ENCODE data around the gene KCMF1.

KCMF1 gene

DNA sequence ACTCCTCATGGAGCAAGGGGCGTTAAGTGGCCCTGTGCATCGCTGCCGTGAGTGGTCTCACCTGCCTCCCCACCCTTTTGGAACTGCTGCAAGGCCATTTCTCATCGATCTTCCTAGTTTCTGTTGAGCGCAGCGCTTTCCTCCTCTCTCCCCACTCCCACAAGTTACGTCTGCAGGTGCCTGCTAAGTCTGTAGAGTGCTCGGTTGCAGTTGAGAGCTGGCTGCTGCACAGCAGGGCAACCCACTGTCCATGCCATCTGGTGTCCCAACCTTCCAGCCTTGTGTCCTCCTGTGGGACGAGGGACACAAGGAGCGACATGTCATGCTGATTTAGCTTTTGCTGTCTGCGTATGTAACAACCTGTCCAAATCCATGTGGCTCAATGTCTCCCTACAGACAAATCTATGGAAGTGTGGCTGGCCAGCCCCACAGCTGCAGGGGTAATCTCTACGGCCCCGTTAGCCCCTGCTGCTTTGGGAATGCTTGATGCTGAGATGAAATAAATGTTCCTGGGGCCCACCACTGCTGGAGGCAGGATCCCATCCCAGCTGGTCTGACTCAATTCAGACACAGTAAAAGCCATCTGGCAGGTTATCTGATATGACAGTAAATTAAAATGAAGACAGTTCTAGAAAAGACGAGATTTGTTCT, 94.1 kb downstream of the KCMF1 start:
- H3K4me3 ChIP-seq (ENCODE audit: low read depth, low read length), result no peak overlapping the region
- DNase-seq (ENCODE audit: low read depth), result no peak

DNA sequence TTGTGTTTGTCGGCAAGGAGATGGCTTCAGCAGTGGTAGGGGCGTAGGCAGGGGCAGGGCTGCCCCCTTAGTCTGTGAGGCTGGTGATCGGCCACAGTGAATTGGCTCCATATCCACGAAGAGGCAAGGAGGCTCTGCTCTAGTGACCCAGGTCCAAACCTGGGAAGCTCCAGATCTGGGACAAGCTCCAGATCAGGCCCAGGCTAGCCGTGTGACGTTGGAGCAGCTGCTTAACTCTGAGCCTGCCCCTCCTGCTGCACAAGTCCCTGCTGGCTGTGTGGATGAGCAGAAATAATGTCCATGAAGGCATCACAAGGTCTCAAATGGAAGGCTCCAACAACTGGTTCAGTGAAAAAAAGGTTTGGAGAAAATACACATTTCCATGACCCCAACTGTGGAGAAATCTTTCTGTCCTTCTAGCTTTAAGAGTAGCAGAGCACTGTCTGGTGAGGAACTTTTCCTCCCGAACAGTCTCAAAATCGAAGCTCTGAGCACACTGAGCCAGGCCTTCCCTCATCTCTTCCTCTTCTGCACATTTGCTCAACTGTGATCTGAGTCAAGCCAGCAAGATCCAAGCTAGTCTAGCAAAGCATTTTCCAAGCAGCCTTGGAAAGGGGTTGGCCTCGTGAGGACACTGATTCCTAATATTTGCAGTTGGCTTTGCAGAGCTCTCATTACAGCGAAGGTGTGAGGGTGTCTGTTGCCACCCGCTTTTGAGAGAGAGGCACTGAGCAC, 95.2 kb downstream of the KCMF1 start:
- no peak overlapping the region for H3K4me3 ChIP-seq (ENCODE audit: low read depth, low read length)
- no peak for DNase-seq (ENCODE audit: low read depth)

DNA sequence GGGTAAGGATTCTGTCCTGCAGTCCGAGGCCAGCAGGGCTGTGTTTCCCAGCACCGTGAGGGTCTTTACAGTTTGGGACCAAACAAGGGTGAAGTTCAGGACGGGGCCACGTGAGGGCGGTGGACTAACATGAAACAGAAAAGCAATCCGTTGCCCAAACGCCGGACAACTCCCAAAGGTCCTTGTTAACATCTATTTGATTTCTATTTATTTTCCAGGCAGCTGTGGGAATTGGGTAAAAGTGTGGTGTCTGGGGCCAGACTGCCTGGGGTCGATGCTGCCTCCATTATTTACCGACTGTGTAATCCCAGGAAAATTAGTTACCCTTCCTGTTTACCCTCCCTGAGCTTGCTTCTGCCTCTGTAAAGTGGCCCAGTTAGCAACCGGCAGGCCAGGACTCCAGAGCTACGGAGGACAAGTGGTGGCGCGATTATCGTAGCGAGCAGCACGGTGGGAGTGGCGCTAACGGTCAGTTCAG, 96.0 kb downstream of the KCMF1 start:
- H3K4me3 ChIP-seq (ENCODE audit: low read depth, low read length), result peak overlapping the region; percentile 18

DNA sequence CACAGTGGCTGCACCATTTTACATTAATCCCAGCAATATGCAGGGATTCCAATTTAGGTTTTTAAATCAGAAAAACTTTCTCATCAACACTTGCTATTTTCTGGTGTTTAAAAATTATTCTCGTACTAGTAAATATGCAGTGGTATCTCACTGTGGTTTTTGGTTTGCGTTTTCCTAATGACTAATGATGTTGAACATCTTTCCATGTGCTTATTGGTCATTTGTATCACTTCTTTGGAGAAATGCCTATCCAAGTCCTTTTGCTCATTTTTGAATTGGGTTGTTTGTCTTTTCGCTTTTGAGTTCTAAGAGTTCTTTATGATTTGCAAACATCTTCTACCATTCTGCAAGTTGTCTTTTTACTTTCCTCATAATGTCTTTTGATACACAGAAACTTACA, 100.1 kb downstream of the KCMF1 start:
- no peak for DNase-seq (ENCODE audit: low read depth)

More for the DNA sequence above, 96.0 kb downstream of the KCMF1 start:
- DNase-seq (ENCODE audit: low read depth), result peak; percentile 45

DNA sequence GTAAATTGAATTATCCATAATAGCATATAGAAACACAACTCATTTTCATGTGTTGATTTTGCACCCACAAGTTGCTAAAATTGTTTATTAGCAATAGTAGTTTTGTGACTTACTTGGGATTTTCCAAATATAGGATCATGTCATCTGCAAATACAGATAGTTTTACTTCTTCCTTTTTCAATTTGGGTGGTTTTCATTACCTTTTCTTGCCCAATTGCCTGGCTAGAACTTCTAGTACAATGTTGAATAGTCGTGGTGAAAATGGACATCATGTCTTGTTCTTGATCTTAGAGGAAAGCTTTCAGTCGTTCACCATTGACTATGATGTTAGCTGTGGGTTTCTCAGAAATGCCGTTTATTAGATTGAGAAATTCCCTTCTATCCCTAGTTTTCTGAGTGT, 102.1 kb downstream of the KCMF1 start:
- no peak overlapping the region for H3K4me3 ChIP-seq (ENCODE audit: low read depth, low read length)
- DNase-seq (ENCODE audit: low read depth), result no peak

More for the DNA sequence above, 100.1 kb downstream of the KCMF1 start:
- H3K4me3 ChIP-seq (ENCODE audit: low read depth, low read length), result no peak overlapping the region

DNA sequence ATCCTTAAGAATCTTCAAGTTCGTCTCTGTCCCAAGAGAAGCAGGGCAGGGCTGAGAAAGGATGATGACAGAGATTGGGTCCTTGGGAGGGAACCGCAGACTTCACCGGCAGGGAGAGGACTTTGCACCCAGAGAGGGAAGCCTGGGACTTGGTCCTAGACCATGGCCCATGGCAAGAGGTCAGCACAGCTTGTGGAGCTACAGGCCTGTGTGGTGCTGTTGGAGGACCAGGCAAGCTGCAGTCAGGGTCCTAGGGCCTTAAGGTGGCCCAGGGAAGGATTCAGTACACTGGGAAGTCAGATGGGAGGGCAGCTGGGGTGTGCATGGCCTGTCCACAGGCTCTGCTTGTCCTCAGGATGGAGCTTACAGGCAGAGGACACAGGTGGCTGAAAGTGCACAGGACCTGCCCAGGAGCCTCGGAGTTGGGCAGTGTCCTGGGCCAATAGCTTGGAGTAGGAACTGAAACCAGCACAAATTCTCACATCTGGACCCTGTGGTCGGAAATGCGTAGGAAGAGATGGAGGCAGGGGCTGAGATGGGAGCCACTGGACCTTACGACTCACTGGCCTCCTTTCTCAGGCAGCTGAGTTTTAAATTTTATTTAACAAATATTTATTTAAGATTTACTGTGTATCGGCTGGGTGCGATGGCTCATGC, 105.8 kb downstream of the KCMF1 start:
- DNase-seq (ENCODE audit: low read depth), result no peak

DNA sequence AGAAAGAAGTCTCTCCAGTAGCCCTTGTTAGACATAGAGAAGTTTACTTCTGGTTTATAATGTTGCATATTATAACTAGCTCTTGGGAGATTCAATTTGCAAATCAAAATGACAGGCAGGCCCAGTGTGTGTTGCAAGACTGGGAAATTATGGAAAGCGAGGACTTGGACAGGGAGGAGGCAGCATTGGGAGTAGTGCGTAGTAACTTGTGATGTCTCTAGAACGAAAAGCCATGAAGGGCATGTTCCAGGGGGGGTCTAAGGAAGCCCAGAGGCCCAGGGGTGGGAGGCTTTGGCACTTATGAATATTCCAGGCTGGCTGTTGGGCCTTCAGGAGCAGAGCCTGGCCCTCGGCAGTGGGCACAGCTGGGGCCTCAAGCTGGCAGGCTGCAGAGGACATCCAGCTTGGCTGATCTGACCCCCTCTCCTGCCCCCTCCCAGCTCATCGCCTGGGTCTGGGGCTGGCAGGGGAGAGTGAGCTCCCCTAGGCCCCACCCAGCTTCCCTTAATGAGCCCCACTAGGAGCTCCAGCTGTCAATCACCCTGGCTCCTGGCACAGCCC, 107.0 kb downstream of the KCMF1 start:
- DNase-seq (ENCODE audit: low read depth), result no peak
- no peak overlapping the region for H3K4me3 ChIP-seq (ENCODE audit: low read depth, low read length)

More for the DNA sequence above, 105.8 kb downstream of the KCMF1 start:
- H3K4me3 ChIP-seq (ENCODE audit: low read depth, low read length), result no peak overlapping the region

DNA sequence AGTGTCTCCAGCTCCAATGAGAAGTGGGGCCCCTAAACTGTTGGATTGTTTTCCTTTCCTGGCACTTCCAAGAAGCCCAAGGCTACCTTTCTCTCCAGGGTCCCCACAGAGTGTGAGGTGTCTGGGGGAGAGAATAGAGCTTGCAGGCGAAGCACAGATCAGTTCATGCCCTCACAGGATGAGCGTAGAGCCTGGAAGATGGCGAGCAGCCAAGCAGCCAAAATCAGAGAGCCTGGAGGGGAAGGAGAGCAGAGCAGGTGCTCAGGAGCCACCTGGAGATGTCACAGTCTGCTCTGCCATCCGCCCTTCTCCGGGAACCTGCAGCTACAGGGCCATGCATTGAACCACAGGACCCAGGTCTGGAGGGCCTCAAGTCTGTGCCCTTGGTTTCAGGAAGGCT, 107.6 kb downstream of the KCMF1 start:
- DNase-seq (ENCODE audit: low read depth), result no peak
- H3K4me3 ChIP-seq (ENCODE audit: low read depth, low read length), result no peak overlapping the region

DNA sequence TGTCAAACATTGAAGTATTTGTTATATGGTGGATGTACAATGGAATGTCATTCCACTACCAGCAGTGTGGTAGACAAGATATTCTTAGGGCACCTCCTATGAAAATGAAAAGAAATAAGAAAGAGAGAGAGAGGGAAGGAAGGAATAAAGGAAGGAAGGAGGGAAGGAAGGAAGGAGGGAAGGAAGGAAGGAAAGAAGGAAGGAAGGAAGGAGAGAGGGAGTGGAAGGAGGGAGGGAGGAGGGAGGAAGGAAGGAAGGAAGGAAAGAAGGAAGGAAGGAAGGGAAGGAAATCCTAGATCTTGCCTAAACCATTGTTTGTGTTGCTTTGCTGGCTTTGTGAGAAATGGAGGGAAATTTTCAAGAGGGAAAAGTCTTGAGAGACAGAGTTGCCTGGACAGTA, 112.1 kb downstream of the KCMF1 start:
- DNase-seq (ENCODE audit: low read depth), result no peak
- no peak overlapping the region for H3K4me3 ChIP-seq (ENCODE audit: low read depth, low read length)

DNA sequence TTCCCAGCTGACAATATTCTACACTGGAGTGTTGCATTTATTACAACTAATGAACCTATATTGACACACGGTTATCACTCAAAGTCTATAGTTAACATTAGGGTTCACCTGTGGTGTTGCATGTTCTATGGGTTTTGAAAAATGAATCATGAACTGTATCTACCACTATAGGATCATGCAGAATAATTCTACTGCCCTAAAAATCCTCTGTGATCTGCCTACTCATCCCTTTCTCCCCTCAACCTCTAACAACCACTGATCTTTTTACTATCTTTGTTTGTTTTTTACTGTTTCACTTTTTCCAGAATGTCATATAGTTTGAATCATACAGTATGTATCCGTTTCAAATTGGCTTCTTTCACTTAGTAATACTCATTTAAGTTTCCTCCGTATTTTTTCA, 114.6 kb downstream of the KCMF1 start:
- no peak overlapping the region for H3K4me3 ChIP-seq (ENCODE audit: low read depth, low read length)
- no peak for DNase-seq (ENCODE audit: low read depth)

DNA sequence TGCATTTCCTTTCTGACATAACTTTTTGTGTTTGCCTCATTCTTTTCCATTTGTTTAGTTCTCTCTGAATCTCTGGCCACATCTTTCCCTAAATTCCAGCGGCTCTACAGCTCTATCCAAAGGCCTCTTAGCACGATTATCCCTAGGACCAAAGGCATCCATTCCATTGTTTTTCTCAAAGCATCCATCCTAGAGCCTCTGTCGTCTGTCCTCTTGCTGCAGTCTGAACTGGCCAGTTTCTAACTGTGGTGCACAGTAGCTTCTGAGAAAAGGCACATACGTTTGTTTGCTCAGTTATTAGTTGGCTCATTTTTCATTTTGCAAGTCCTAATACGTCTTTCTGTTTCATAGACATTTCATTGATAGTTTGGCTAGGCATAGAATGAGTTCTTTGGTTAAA, 116.6 kb downstream of the KCMF1 start:
- DNase-seq (ENCODE audit: low read depth), result no peak
- no peak overlapping the region for H3K4me3 ChIP-seq (ENCODE audit: low read depth, low read length)

DNA sequence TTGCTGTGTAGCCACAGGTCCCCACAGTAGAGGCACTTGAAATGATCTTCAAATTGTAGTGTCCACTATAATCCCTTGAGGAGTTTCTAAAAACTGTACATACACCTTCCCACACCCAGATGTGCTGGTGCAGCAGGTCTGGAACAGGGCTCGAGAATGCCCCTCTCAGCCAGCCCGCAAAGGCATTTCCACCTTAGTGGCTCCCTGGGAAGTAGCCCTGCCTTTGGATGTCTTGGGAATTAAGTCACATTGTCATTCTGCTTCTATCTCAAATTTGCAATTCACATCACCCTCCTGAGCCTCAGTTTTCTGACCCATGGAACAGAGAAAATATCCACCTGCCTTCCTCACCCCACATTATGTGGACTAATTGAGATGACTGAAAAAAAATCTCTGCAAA, 118.0 kb downstream of the KCMF1 start:
- H3K4me3 ChIP-seq (ENCODE audit: low read depth, low read length), result no peak overlapping the region
- no peak for DNase-seq (ENCODE audit: low read depth)

DNA sequence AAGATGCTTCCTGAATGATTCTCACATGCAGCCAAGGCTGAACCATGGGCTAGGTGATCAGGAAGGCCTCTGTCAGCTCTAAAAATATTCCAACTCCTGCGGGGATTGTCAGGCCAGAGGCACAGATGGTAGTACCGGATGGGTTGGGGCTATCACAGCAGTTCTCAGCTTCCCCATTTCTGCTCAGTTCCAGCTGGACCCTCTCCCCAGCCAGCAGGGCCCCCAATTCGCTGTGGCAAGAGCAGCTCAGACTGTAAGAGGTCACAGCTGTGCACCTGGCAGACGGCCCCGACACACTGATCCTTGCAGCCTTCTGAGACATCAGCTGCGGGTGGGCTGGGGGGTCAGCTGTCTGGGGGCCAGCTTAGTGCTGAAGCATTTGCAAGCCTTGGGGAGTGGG, 118.6 kb downstream of the KCMF1 start:
- H3K4me3 ChIP-seq (ENCODE audit: low read depth, low read length), result no peak overlapping the region

DNA sequence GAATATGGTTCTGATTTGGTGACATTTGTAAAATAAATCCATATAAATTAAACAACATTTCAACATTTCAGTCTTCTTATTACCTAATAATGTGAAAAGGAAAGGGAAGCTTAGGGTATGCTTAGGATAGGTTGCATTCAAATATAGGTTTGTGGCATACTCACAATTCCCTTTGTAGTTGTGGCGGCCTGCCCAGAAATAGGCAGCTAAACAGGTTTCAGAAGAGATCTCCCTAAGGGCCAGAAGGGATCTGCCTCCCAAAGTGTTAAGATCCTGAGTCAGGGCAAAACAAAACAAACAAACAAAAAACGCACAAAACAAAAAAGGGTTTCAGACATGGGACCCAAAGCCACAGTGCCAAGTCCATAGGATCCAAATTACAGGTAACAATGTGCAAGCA, 120.9 kb downstream of the KCMF1 start:
- DNase-seq (ENCODE audit: low read depth), result no peak
- H3K4me3 ChIP-seq (ENCODE audit: low read depth, low read length), result no peak overlapping the region

More for the DNA sequence above, 118.6 kb downstream of the KCMF1 start:
- DNase-seq (ENCODE audit: low read depth), result no peak

DNA sequence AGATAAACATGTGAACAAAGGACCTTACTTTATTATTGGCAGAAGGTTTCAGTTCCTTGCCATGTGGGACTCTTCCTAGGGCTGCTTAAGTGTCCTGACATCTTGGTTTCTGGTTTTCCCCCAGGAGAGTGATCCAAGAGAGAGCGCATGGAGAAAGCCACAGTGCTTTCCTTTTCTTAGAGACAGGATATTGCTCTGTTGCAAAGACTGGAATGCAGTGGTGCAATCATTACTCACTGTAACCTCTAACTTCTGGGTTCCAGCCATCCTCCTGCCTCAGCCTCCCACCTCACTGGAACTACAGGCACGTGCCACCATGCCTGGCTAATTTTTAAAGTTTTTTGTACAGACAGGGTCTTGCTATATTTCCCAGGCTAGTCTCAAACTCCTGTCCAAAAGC, 124.1 kb downstream of the KCMF1 start:
- no peak overlapping the region for H3K4me3 ChIP-seq (ENCODE audit: low read depth, low read length)
- DNase-seq (ENCODE audit: low read depth), result no peak

DNA sequence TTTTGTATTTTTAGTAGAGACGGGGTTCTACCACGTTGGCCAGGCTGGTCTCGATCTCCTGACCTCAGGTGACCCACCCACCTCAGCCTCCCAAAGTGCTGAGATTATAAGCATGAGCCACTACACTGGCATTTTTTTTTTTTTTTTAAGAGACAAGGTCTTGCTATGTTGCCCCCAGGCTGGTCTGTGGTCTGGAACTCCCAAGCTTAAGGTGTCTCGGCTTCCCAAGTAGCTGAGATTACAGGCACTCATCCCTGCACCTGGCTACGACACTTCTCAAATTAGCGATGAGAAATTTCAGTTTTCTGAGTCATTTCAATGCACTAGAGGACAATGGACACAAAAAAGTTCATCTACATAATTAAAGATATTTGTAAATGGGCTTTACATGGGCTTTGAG, 125.7 kb downstream of the KCMF1 start:
- no peak for DNase-seq (ENCODE audit: low read depth)
- no peak overlapping the region for H3K4me3 ChIP-seq (ENCODE audit: low read depth, low read length)

DNA sequence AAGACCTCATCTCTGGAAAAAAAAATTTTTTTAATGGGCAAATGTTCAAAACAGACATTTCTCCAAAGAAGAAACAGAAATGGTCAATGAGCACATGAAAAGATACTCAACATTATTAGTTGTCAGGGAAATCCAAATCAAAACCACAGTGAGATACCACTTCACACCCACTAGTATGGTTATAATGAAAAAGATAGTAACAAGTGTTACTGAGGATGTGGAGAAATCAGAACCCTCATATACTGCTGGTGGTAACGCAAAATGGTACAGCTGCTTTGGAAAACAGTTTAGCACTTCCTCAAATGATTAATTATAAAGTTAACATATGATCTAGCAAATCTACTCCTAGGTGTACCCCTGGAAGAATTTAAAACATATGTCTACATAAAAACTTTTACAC, 133.3 kb downstream of the KCMF1 start:
- no peak for DNase-seq (ENCODE audit: low read depth)
- no peak overlapping the region for H3K4me3 ChIP-seq (ENCODE audit: low read depth, low read length)

DNA sequence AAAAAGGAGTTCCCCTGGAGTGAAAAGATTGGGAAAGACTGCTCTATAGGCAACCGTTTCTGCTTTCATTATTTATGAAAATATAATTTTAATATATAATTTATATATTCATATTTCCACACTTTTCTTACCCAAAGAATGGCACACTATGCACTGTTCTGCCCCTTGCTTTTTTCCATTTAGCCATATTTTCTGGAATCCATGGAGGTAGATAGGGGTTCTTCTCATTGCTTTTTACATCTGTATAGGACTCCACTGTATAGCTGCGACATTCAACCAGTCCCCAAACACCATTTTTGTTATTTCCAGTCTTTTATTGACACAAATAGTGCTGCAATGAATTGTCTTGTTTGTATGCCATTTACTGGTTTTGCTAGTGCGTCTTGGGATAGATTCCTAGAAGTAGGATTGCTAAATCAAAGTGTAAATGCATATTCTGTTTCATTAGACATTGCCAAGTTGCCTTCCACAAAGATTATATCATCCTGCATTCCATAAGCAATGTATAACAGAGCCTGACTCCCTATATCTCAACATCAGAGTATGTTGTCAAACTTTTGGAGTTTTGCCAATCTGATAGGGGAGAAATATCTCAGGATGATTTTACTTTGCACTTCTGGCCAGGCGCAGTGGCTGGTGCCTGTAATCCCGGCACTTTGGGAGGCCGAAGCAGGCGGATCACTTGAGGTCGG, 135.7 kb downstream of the KCMF1 start:
- H3K4me3 ChIP-seq (ENCODE audit: low read depth, low read length), result no peak overlapping the region
- DNase-seq (ENCODE audit: low read depth), result peak; percentile 71
